Transverse colon (tissue), 4 donors: ENCODE measurements around the gene C4orf51. TPM values are rescaled to one million over a fixed set of nuclear protein-coding genes. Genes with fewer than 3 reads are reported as not detected.

Experiments
- DNase-seq: peaks from one replicate; pipeline ENCODE4 v3.0.0-alpha.2; 2019
- H3K27ac ChIP-seq, 4 donors: fragments of 200-600 bp; sonication (generic); 2 replicates each; pipeline ENCODE4 v1.5.1; 2016 to 2018; ENCODE audit warnings: inconsistent platforms in 4 of 4
- H3K27me3 ChIP-seq: fragments of 200-600 bp; sonication (generic); 2 replicates; pipeline ENCODE4 v1.5.1; 2017; ENCODE audit warnings: inconsistent platforms
- H3K36me3 ChIP-seq, 4 donors: fragments of 200-600 bp; sonication (generic); 2 replicates each; pipeline ENCODE4 v1.5.1; 2017 to 2019; ENCODE audit warnings: inconsistent platforms in 4 of 4
- H3K4me1 ChIP-seq, 4 donors: fragments of 200-600 bp; sonication (generic); 2 replicates each; pipeline ENCODE4 v1.5.1; 2017 to 2020; ENCODE audit warnings: inconsistent platforms in 4 of 4
- H3K4me3 ChIP-seq, 4 donors: fragments of 200-600 bp; sonication (generic); 1 replicate in 1 of 4; 2 replicates in 3 of 4; pipeline versions ENCODE4 v1.5.1 to v1.6.1; 2017 to 2019; ENCODE audit warnings: inconsistent platforms in 4 of 4
- H3K9me3 ChIP-seq, 2 donors: fragments of 200-600 bp; sonication (generic); 2 replicates each; pipeline ENCODE4 v1.5.1; 2017 to 2019; ENCODE audit warnings: inconsistent platforms in 2 of 2
- CTCF ChIP-seq, 5 experiments: fragments of 200-600 bp in 3 of 5; fragments of 450-650 bp in 2 of 5; sonication (generic) in 3 of 5; IDR thresholded peaks; 1 replicate in 2 of 5; 2 replicates in 3 of 5; pipeline ENCODE4 v1.5.1; 2016 to 2017; ENCODE audit warnings: antibody characterized with exemption in 5 of 5, inconsistent platforms in 3 of 5, mild to moderate bottlenecking in 2 of 5, moderate library complexity in 1 of 5
- EP300 ChIP-seq: sonication (generic); formaldehyde crosslinking; IDR thresholded peaks from one replicate; pipeline ENCODE4 v1.6.1; 2017; ENCODE audit warnings: antibody characterized with exemption, low read depth
- POLR2A ChIP-seq: fragments of 450-650 bp; IDR thresholded peaks from one replicate; pipeline ENCODE4 v1.6.1; 2016; ENCODE audit warnings: antibody characterized with exemption, mild to moderate bottlenecking, moderate library complexity
- POLR2AphosphoS5 ChIP-seq, 3 donors: sonication (generic); formaldehyde crosslinking; IDR thresholded peaks; one replicate each; pipeline ENCODE4 v1.6.1; 2016; ENCODE audit warnings: antibody characterized with exemption in 3 of 3
- WGBS, 2 donors: methylation state at CpG; one replicate each; pipeline ENCODE4 v1.1.5; 2018; ENCODE audit warnings: low coverage in 1 of 2; 5-methylcytosine and 5-hydroxymethylcytosine counted together
- in situ Hi-C, 4 donors: fragments of 200-750 bp; cut with MboI; loops; one replicate each; pipeline versions ENCODE4 v1.15.0 to v1.15.1; 2017; ENCODE audit warnings: low sequenced_read_pairs in 3 of 4, low pct_ligation_motif_present in 1 of 4, low pct_unique_long_range_greater_than_20kb in 1 of 4
- intact Hi-C: fragments of 100-400 bp; cut with DNase I; formaldehyde crosslinking; loops from one replicate; pipeline ENCODE4 v1.15.1; 2023; ENCODE audit warnings: low total_unique reads
- total RNA-seq, 4 donors: library from RNA; depleted of rRNA; stranded (reverse); fragments of >200 nt; gene quantifications; one replicate each; pipeline ENCODE4 v1.1.0, GENCODE V29; 2016

The C4orf51 gene
- total RNA-seq, 4 donors from 2014 or later = not detected

- Histone ChIP-seq H3K27me3 (no peaks in the 10 kb centered on the region), H3K36me3 (no peaks in the 10 kb centered on the region), H3K27ac (no peak overlapping the region), H3K4me1 (no peaks in the 10 kb centered on the region), H3K4me3 (no peak overlapping the region), H3K9me3 (peaks cover 0 to 11% of the 10 kb centered on the region in 2 donors)
- in situ Hi-C loops = no loop called here
- intact Hi-C loops = no loop called here
- 72% methylated on average over 3 of the region's 3 CpGs; no CpG with 5 or more reads in 1 of the 2 donors for WGBS, 2 donors
- DNase-seq = no peak
- TF ChIP-seq POLR2A (no peak), EP300 (no peak), POLR2AphosphoS5 (IDR thresholded peaks at IDR 0.05) (no peak), CTCF (IDR thresholded peaks at IDR 0.05) (no peak)
These were observed 29.9 kb downstream of the C4orf51 start for GRCh38 chr4:145709843-145710242.

- no peak overlapping the region for H3K27ac ChIP-seq
- intact Hi-C loops = no loop called here
- no peak overlapping the region for H3K4me3 ChIP-seq
- TF ChIP-seq POLR2A (no peak), EP300 (no peak), CTCF (IDR thresholded peaks at IDR 0.05) (no peak), POLR2AphosphoS5 (IDR thresholded peaks at IDR 0.05) (no peak)
- no peaks in the 10 kb centered on the region for H3K27me3 ChIP-seq
- in situ Hi-C loops = no loop called here
- no peaks in the 10 kb centered on the region for H3K4me1 ChIP-seq
- no peak for DNase-seq
- 63 to 73% methylated on average over 3 of the region's 3 CpGs for WGBS, 2 donors
- H3K9me3 ChIP-seq = peaks cover 0 to 9% of the 10 kb centered on the region in 2 donors
- H3K36me3 ChIP-seq = no peaks in the 10 kb centered on the region
These were observed 36.3 kb downstream of the C4orf51 start for GRCh38 chr4:145716200-145716599.

GRCh38 chr4:145716661-145717200, 36.8 kb downstream of the C4orf51 start:
- intact Hi-C loops = no loop called here
- no peak for TF ChIP-seq CTCF (IDR thresholded peaks at IDR 0.05)
- no peak for TF ChIP-seq EP300
- TF ChIP-seq POLR2A = no peak
- TF ChIP-seq POLR2AphosphoS5 (IDR thresholded peaks at IDR 0.05) = no peak
- peaks cover 0 to 4% of the 10 kb centered on the region in 2 donors for H3K9me3 ChIP-seq
- no peak for DNase-seq
- 71 to 79% methylated on average over 1 of the region's 1 CpG for WGBS, 2 donors
- no peaks in the 10 kb centered on the region for H3K27me3 ChIP-seq
- H3K4me1 ChIP-seq = no peaks in the 10 kb centered on the region
- H3K27ac ChIP-seq = no peak overlapping the region
- no peak overlapping the region for H3K4me3 ChIP-seq
- in situ Hi-C loops = no loop called here
- H3K36me3 ChIP-seq = no peaks in the 10 kb centered on the region

GRCh38 chr4:145719752-145720624, 40.0 kb downstream of the C4orf51 start:
- TF ChIP-seq POLR2A = no peak
- no peak for TF ChIP-seq EP300
- no peak for TF ChIP-seq POLR2AphosphoS5 (IDR thresholded peaks at IDR 0.05)
- TF ChIP-seq CTCF (IDR thresholded peaks at IDR 0.05) = no peak
- DNase-seq = no peak
- 83 to 84% methylated on average over 8 to 10 of the region's 10 CpGs for WGBS, 2 donors
- Histone ChIP-seq H3K9me3 (no peaks in the 10 kb centered on the region), H3K27ac (no peak overlapping the region), H3K4me3 (no peak overlapping the region), H3K36me3 (no peaks in the 10 kb centered on the region), H3K27me3 (no peaks in the 10 kb centered on the region), H3K4me1 (no peaks in the 10 kb centered on the region)
- in situ Hi-C loops (no loop called here), intact Hi-C loops (no loop called here)
